Measurements from ENCODE around the gene ZNF496. TPM values are rescaled to one million over a fixed set of nuclear protein-coding genes. Genes with fewer than 3 reads are reported as not detected.

The ZNF496 gene
- total RNA-seq, 1 experiment from 2014 or later, result 66.5 TPM

- Histone ChIP-seq H2BK12ac (ENCODE audit: insufficient read length, low read depth, low read length) (no peak overlapping the region), H3K56ac (ENCODE audit: insufficient read length, low read depth, low read length) (no peak overlapping the region), H4K8ac (replicated peaks; ENCODE audit: insufficient read length, low read depth, low read length) (no peak overlapping the region), H2AFZ (ENCODE audit: low read length) (no peak overlapping the region), H3K18ac (ENCODE audit: insufficient read length, low read depth, low read length) (no peak overlapping the region), H3K79me1 (ENCODE audit: insufficient read depth, low read depth, low read length, poor library complexity, severe bottlenecking) (no peaks in the 10 kb centered on the region), H2AK5ac (ENCODE audit: insufficient read length, low read length) (no peak overlapping the region), H3K23ac (ENCODE audit: insufficient read length, low read depth, low read length) (no peak overlapping the region), H3K4me2 (ENCODE audit: insufficient read depth, insufficient read length, low read length) (peak overlapping the region; percentile 34), H2BK15ac (ENCODE audit: low read depth, low read length) (no peak overlapping the region), H3K79me2 (ENCODE audit: insufficient read depth, low read length) (no peaks in the 10 kb centered on the region), H2BK20ac (ENCODE audit: low read depth, low read length, poor library complexity, severe bottlenecking) (no peak overlapping the region), H3K14ac (ENCODE audit: insufficient read depth, low read length) (no peak overlapping the region), H4K91ac (ENCODE audit: insufficient read length, low read depth, low read length) (no peak overlapping the region), H2BK5ac (ENCODE audit: insufficient read length, low read length) (no peak overlapping the region), H3K9me3 (ENCODE audit: control insufficient read depth, low read depth, low read length) (no peaks in the 10 kb centered on the region), H4K5ac (ENCODE audit: insufficient read length, low read depth, low read length) (no peak overlapping the region), H3K4ac (ENCODE audit: low read depth, low read length) (no peak overlapping the region), H3K9ac (ENCODE audit: extremely low read depth, insufficient read length, low read length) (no peak overlapping the region), H3K23me2 (ENCODE audit: insufficient read length, low read depth, low read length, poor library complexity, severe bottlenecking) (no peaks in the 10 kb centered on the region), H3K4me1 (ENCODE audit: insufficient read depth, low read length) (peaks cover 44% of the 10 kb centered on the region), H2BK120ac (ENCODE audit: low read depth, low read length, poor library complexity, severe bottlenecking) (no peak overlapping the region), H3K27ac (ENCODE audit: insufficient read length, low read depth, low read length) (no peak overlapping the region), H3T11ph (ENCODE audit: low read length) (no peak overlapping the region), H3K27me3 (ENCODE audit: insufficient read depth, low read length) (no peaks in the 10 kb centered on the region), H4K20me1 (ENCODE audit: control insufficient read depth, insufficient read depth, insufficient read length) (no peaks in the 10 kb centered on the region)
- Mint-ChIP-seq H3K27me3 (ENCODE audit: low read depth) (no peaks in the 10 kb centered on the region; the same call in 1 of the 2 replicates), H3K36me3 (ENCODE audit: insufficient read depth in 1 of 3, low read depth in 3 of 3) (peaks cover 15 to 32% (median 24%) of the 10 kb centered on the region in 3 experiments), H3K4me1 (peaks cover 80 to 81% of the 10 kb centered on the region in 2 experiments), H3K9me3 (no peaks in the 10 kb centered on the region; a peak in 1 of 5 replicates), H3K27ac (peak overlapping the region; percentile 20 to 54 (median 31); a peak in 2 of 7 replicates), H3K4me3 (peak overlapping the region in 1 of 2 experiments; percentile 32; a peak in 2 of 5 replicates)
- no CpG with 5 or more reads among the region's 5 CpGs for whole genome bisulfite sequencing (ENCODE audit: extremely low coverage, insufficient read length, low lambda C conversion rate)
- DNase-seq, result no peak
- TF ChIP-seq CTCF (conservative IDR thresholded peaks at IDR 0.05), result no peak
Observed at GRCh38 chr1:247295746-247296145, 35.9 kb downstream of the ZNF496 start.

Measured in H9 (cell line).